Stimulated activated CD8-positive, alpha-beta memory T cell treated with anti-CD3 and anti-CD28 coated beads, Interleukin-7, amount 100 ng/mL, for 24 hours (primary cell): ENCODE measurements around the gene TMEM150A.
A peak's percentile ranks its signal among the peaks of the same experiment; 100 is the strongest.
"Not testable (repeated sequence)": the region's sequence is repeated elsewhere in the genome, so short reads cannot be mapped to it uniquely, and the experiment has no call there.

Source experiments
- DNase-seq: peaks from one replicate; pipeline ENCODE4 v3.0.0-alpha.2; 2020; ENCODE audit warnings: low read depth

TMEM150A gene, protein sequence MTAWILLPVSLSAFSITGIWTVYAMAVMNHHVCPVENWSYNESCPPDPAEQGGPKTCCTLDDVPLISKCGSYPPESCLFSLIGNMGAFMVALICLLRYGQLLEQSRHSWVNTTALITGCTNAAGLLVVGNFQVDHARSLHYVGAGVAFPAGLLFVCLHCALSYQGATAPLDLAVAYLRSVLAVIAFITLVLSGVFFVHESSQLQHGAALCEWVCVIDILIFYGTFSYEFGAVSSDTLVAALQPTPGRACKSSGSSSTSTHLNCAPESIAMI

GRCh38 chr2:85602476-85603234, at the start of gene TMEM150A:
TMEM150A (minus strand) TSS chr2:85602698; CDS start chr2:85601948, 750 bp downstream.
- DNase-seq: peak; percentile 79

DNA sequence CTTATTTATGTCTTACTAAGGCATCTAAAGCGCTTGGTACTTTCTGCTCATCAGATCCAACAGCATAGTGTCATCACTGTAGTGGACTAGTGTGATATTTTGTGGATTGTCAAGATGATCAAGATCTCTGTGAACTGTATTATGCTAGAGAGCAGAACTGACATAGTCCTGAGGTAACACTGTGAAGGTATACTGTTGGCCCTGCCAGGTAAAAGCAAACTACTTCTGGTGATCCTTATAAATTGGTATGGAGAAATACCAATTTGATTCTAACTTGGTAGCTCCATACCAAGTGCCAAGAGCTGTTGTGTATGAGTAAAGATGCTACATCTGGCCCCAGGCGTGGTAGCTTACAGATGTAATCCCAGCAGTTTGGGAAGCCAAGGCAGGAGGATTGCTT, 49.6 kb upstream of the TMEM150A start:
- no peak for DNase-seq

DNA sequence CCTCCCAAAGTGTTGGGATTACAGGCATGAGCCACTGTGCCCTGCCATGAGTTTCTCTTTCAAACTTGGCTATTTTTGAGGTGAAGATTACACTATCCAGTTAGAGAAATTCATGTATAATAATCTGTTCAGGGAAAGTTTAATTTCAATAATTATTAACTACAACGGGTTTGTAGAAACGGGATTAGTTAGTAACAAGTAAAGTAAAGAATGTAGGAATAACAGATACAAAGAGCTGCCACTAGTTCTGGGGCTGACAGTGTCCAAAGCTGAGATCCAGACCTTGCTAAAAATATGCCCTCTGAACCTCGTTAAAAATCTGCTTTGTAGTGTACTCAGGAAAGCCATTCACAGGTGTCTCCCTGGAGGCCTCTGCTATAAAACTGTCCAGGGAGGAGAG, 48.6 kb upstream of the TMEM150A start:
- no peak for DNase-seq

DNA sequence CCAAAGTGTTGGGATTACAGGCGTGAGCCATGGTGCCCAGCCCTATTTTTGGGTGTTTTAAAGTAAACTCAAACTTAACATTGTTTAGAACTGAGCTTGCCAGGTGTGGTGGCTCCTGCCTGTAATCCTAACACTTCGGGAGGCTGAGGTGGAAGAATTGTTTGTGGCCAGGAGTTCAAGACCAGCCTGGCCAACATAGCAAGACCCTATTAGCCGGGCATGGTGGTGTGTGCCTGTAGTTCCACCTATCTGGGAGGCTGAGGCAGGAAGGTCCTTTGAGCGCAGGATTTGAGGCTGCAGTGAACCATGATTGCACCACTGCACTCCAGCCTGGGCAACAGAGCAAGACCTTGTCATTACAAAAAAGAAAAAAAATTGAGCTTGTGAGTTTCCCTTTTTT, 48.0 kb upstream of the TMEM150A start:
- no peak for DNase-seq

DNA sequence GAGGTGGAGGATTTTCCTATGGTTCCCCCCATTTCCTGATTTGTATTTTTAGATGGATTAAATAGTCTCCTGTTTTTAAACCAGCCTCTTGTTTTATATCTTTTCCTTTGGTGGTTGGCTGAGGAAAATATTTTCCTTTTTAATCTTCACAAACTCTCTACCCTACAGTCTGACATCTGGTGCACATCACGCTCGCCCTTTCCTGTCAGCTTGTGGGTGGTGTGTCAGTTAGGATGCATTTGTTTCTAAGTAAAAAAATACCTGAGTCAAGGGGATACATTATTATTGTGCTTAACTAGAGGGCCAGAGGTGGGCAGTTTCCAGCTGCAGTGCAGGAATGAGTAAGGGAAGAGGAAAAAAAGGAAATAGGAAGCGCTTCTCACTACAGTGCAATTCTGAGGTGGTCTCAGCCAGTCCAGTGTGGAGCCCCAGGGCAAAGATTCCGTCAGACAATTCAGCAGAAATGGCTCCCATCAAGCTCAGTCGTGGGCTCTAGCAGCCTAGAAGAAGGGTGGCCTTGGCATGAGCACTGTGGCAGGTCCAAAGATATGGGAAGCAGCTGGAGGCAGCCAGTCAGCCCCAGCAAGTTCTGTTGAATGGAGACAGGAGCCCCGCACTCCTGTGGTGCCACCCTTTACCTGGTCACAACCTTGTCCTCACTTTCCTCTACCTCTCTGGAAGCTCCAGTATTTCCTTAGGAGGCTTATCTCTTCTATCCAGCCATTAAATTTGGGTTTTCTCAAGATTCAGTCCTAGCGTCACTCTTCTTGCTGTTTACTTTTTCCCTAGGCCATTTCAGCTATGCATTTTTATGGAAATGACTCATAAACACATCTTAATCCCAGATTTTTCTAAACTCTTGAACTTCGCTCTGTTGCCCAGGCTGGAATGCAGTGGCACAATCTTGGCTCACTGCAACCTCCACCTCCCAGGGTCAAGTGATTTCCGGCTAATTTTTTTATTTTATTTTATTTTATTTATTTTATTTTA, 47.0 kb upstream of the TMEM150A start:
- no peak for DNase-seq

- DNase-seq: no peak
Observed at GRCh38 chr2:85648619-85649018, 46.1 kb upstream of the TMEM150A start.

DNA sequence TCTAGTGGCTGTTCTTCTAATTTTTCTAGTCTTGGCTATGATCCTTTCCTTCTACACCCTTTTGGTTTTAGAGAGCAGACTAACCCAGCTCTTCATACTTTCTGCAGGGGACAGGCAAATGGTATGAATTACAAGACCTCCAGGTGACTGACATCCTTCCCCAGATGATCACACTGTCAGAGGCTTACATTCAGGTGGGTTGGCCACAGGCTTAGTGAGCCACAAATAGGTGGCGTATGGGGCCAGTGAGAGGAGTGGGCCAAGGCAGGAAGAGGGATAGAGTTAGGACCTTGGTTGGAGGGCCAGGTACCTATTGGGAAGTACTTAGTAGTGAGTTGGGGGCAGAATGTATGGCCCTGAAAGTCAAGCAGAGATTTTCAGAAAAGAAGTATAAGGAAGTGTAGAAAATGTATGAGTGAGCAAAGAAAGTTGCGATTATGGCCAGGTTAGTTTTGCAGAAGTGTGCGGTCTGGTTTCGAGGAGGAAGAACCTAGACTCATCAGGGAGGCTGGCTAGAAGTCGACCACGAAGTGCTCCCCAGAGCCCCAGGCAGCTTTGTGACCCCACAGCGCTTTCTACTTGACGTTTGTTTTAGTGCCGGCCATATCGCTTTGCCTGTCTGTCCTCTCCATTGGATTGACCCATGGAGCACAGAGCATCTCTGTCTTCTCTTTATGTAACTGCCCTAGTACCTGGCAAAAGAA, 45.5 kb upstream of the TMEM150A start:
- DNase-seq: no peak

- DNase-seq: no peak
Observed at GRCh38 chr2:85646166-85646565, 43.7 kb upstream of the TMEM150A start.

- no peak for DNase-seq
Observed at GRCh38 chr2:85644909-85645308, 42.4 kb upstream of the TMEM150A start.

- no peak for DNase-seq
Observed at GRCh38 chr2:85642725-85643124, 40.2 kb upstream of the TMEM150A start.

- no peak for DNase-seq
Observed at GRCh38 chr2:85635636-85636035, 33.1 kb upstream of the TMEM150A start.

DNA sequence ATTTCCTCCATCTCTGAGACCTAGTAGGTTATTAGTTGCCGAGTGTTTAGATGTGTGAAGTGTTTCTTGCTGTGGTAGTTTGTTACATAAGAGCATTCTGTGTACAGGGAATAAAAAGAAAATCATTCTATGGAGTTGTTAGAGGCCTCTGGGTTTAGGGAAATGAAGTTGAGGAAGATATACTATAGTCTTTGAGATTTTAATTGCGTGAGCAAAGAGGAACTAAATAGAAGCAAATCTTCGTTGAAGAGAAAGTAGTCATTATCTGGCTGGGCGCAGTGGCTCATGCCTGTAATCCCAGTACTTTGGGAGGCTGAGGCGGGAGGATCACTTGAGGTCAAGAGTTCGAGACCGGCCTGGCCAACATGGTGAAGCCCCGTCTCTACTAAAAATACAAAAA, 32.5 kb upstream of the TMEM150A start:
- no peak for DNase-seq

DNA sequence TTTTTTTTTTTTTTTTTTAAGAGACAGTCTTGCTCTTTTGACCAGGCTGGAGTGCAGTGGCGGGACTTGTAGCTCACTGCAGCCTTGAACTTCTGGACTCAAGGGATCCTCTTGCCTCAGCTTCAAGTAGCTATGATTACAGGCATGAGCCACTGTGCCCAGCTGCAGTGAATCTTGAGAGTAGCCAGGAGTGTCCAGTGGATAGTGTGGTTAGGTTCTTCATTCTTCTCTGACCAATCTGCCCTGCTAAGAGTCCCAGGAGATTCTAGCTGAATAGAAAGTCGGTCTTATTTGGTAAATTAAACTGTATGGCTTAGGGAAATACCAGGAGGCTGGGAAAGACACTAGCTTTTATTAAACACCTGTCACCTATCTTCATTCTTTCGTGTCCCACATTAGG, 28.8 kb upstream of the TMEM150A start:
- DNase-seq: no peak

GRCh38 chr2:85628658-85629057, 26.2 kb upstream of the TMEM150A start:
- no peak for DNase-seq

GRCh38 chr2:85623991-85624390, 21.5 kb upstream of the TMEM150A start:
- DNase-seq: no peak

GRCh38 chr2:85621338-85621737, 18.8 kb upstream of the TMEM150A start:
- DNase-seq: no peak

DNA sequence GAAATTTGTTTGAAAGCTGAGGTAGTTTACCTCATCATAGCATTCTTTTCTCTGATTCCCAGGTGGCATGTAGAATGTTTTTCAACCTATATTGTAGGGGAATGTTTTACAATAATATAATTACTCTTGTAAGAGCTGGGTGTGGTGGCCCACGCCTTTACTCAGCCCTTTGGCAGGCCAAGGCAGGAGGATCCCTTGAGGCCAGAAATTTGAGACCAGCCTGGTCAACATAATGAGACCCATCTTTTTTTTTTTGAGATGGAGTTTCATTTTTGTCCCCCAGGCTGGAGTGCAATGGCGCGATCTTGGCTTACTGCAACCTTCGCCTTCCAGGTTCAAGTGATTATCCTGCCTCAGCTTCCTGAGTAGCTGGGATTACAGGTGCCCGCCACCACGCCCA, 17.1 kb upstream of the TMEM150A start:
- DNase-seq: no peak

GRCh38 chr2:85617723-85618122, 15.2 kb upstream of the TMEM150A start:
- not testable (repeated sequence) for DNase-seq

DNA sequence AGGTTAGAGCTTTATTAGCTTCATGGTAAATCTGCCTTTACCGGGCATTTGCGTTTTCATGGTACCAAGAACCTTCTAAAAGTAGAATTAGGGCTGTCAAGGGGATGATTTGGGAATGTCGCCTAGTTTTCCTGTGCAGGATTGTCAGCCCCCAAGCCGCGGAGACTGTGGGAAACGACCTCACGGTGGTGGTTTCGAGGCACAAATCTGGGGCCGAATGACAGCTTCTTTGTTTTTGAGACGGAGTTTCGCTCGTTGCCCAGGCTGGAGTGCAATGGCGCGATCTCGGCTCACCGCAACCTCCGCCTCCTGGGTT, 12.9 kb upstream of the TMEM150A start:
- no peak for DNase-seq

GRCh38 chr2:85614757-85615156, 12.3 kb upstream of the TMEM150A start:
- not testable (repeated sequence) for DNase-seq

DNA sequence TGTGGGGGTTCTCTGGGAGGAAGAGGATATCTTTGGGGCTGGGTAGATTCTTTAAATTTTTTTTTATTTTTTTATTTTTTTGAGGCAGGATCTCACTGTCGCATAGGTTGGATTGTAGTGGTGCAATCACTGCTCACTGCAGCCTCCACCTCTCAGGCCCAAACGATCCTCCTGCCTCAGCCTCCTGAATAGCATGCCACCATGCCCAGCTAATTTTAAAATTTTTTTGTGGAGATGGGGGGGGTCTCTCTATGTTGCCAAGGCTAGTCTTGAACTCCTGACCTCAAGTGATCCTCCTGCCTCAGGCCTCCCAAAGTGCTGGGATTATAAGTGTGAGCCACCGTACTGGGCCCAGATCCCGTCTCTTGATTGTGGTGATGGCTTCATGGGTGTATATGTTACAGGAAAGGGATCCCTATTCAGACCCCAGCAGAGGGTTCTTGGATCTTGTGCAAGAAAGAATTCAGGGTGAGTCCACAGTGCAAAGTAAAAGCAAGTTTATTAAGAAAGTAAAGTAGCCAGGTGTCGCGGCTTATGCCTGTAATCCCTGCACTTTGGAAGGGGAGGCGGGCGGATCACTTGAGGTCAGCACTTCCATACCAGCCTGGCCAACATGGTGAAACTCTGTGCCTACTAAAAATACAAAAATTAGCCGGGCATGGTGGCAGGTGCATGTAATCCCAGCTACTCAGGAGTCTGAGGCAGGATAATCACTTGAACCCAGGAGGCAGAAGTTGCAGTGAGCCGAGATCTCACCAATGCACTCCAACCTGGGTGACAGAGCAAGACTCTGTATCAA, 11.4 kb upstream of the TMEM150A start:
- DNase-seq: no peak
